Stimulated activated naive B cell treated with anti-CD40 and anti-IgM and Interleukin-4, amounts not matched to agents 10 μg/mL and 1 μg/mL and 100 μg/mL, for 72 hours (primary cell): ENCODE results near the gene AQP3.
"Not testable (repeated sequence)": the region's sequence is repeated elsewhere in the genome, so short reads cannot be mapped to it uniquely, and the experiment has no call there.

Experiments
- ATAC-seq, 2 donors: fragments of 150-1000 bp; cut with Tn5 transposase; replicated peaks; 2 replicates each; pipeline ENCODE4 v1.10.0; 2021; ENCODE audit warnings: moderate library complexity in 1 of 2
- DNase-seq: peaks from one replicate; pipeline ENCODE4 v3.0.0; 2021
- H3K27ac Mint-ChIP-seq: one replicate; pipeline ENCODE4 v1.8.0; 2022; ENCODE audit warnings: mild to moderate bottlenecking, mixed read lengths
- H3K27me3 Mint-ChIP-seq, 2 donors: one replicate each; pipeline ENCODE4 v1.8.0; 2022; ENCODE audit warnings: mixed read lengths in 2 of 2
- H3K36me3 Mint-ChIP-seq, 2 donors: one replicate each; pipeline ENCODE4 v1.8.0; 2022; ENCODE audit warnings: mixed read lengths in 2 of 2, mild to moderate bottlenecking in 1 of 2
- H3K4me1 Mint-ChIP-seq, 2 donors: one replicate each; pipeline ENCODE4 v1.8.0; 2022; ENCODE audit warnings: mixed read lengths in 2 of 2, mild to moderate bottlenecking in 1 of 2
- H3K4me3 Mint-ChIP-seq, 2 donors: one replicate each; pipeline ENCODE4 v1.8.0; 2022; ENCODE audit warnings: mild to moderate bottlenecking in 2 of 2, mixed read lengths in 2 of 2, moderate library complexity in 1 of 2
- H3K9me3 Mint-ChIP-seq, 2 donors: one replicate each; pipeline ENCODE4 v1.8.0; 2022; ENCODE audit warnings: mixed read lengths in 2 of 2, mild to moderate bottlenecking in 1 of 2

The AQP3 gene

DNA sequence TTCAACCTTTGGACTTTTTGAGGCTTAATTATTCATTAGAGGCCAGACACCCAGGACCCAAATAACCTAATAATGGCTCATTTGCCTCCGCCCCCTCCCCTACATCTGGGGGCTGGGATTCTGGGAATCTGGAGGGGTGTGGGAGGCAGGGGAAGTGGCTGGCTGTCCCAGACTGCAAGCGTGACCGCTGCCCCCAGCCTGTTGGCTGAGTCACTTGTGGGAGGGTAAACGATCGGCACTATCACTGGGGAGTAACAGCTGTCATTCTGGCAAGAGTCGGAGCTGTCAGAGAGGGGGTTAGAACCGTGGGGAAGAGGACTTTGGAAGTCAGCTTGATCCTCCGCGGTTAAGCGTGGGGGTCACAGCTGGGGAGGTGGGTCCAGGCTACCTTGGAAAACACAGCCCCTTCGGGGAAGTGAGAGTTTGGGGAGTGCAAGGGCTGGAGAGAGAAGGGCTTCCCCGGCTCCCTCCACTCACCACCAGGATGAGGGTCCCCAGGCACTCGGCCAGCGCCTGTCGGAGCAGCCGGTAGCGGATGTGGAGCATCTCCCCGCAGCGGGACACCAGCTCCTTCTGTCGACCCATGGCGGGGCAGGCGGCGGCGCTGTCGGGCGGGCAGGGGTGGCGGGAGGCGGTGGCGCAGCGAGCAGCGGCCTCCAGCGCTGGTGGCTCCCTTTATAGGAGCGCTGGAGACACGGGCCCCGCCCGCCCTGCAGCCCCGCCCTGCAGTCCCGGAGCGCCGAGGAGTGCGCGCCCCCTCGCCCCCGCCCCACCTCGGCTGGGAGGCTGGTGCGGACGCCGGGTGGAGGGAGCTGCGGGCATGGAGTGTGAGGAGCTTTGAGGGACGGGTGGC lies at the start of gene AQP3:
Gene AQP3 (minus strand): TSS at position 648 of the 853 bp plus-strand sequence. CDS start 63 bp downstream, at position 585.
- ATAC-seq: peak; percentile 68 to 71
- Mint-ChIP-seq H3K36me3 (no peaks in the 10 kb centered on the region), H3K4me1 (peaks cover 15 to 26% of the 10 kb centered on the region in 2 donors), H3K27ac (peak within 1 kb of the TSS; percentile 77), H3K9me3 (no peaks in the 10 kb centered on the region), H3K27me3 (peaks cover 17 to 20% of the 10 kb centered on the region in 2 donors), H3K4me3 (peak within 1 kb of the TSS; percentile 84 to 87)
- no peak for DNase-seq

DNA sequence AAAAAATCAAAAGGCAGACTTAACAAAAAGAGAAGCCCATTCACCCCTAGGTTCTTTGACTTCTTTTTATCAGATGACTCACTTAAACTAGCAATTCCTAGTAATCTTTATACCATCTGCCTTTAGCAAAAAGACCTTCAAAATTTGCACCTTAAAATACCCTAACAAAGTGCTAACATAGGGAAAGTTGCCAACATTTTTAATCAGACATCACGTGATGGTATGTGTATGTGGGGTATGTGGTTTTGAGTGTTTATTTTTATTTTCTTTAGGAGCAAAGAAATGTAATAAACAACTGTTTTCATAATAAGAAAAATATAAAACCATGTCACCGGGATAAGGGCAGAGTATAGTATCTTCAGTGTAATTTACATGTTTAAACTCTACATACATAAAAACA lies 46.4 kb upstream of the AQP3 start:
- H3K27ac Mint-ChIP-seq, H3K4me1 Mint-ChIP-seq, H3K36me3 Mint-ChIP-seq, DNase-seq, H3K9me3 Mint-ChIP-seq, H3K4me3 Mint-ChIP-seq, ATAC-seq: not testable (repeated sequence)
- peaks cover 11 to 20% of the 10 kb centered on the region in 2 donors for H3K27me3 Mint-ChIP-seq

GRCh38 chr9:33489066-33489465 lies 41.7 kb upstream of the AQP3 start:
- DNase-seq (no peak), ATAC-seq (no peak)
- no peaks in the 10 kb centered on the region for H3K4me1 Mint-ChIP-seq

DNA sequence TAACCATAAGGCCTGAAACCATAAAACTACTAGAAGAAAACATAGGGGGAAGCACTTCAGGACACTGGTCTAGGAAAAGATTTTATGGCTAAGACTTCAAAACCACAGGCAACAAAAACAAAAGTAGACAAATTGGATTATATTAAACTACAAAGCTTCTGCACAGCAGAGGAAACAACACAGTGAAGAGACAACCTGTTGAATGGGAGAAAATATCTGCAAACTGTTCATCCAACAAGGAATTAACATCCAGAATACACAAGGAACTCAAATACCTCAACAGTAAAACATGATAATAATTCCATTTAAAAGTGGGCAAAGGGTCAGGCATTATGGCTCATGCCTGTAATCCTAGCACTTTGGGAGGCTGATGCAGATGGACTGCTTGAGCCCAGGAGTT lies 37.9 kb upstream of the AQP3 start:
- H3K4me1 Mint-ChIP-seq, H3K4me3 Mint-ChIP-seq, DNase-seq, H3K9me3 Mint-ChIP-seq, H3K36me3 Mint-ChIP-seq, ATAC-seq, H3K27ac Mint-ChIP-seq: not testable (repeated sequence)
- H3K27me3 Mint-ChIP-seq: peaks cover 0 to 13% of the 10 kb centered on the region in 2 donors

More at GRCh38 chr9:33489066-33489465, 41.7 kb upstream of the AQP3 start:
- H3K36me3 Mint-ChIP-seq: no peaks in the 10 kb centered on the region
- H3K9me3 Mint-ChIP-seq: no peaks in the 10 kb centered on the region
- no peak overlapping the region for H3K27ac Mint-ChIP-seq
- H3K27me3 Mint-ChIP-seq: peaks cover 11 to 23% of the 10 kb centered on the region in 2 donors
- no peak overlapping the region for H3K4me3 Mint-ChIP-seq

DNA sequence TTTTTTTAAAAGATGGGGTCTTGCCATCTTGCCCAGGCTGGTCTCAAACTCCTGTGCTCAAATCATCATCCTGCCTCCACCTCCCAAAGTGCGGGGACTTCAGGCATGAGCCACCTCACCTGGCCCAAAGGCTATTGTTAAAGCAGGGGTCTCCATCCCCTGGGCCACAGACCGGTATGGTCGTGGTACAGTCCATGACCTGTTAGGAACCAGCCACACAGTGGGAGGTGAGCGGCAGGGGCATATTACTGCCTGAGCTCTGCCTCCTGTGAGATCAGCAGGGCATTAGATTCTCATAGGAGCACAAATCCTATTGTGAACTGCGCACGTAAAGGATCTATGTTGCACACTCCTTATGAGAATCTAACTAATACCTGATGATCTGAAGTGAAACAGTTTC lies 33.6 kb upstream of the AQP3 start:
- Mint-ChIP-seq H3K4me1 (no peaks in the 10 kb centered on the region), H3K27me3 (no peaks in the 10 kb centered on the region), H3K4me3 (no peak overlapping the region), H3K27ac (no peak overlapping the region), H3K9me3 (no peaks in the 10 kb centered on the region), H3K36me3 (no peaks in the 10 kb centered on the region)
- DNase-seq (no peak), ATAC-seq (no peak)

GRCh38 chr9:33480106-33480505 lies 32.7 kb upstream of the AQP3 start:
- Mint-ChIP-seq H3K36me3 (no peaks in the 10 kb centered on the region), H3K27me3 (no peaks in the 10 kb centered on the region), H3K4me1 (no peaks in the 10 kb centered on the region), H3K9me3 (no peaks in the 10 kb centered on the region), H3K27ac (no peak overlapping the region), H3K4me3 (no peak overlapping the region)
- DNase-seq: no peak
- ATAC-seq: no peak

DNA sequence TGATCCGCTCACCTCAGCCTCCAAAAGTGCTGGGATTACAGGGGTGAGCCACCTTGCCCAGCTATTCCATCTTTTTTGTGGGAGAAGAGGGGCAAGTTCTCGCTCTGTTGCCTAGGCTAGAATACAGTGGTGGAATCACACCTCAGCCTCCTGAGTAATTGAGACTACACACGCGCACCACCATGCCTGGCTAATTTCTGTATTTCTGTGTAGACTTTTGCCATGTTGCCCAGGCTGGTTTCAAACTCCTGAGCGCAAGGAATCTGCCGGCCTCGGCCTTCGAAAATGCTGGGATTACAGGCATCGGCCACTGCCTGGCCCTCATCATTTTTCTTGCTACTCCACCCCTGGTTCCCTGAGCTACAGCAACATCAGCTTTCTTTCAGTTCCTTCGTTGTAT lies 29.1 kb upstream of the AQP3 start:
- H3K4me3 Mint-ChIP-seq: no peak overlapping the region
- ATAC-seq: no peak

DNA sequence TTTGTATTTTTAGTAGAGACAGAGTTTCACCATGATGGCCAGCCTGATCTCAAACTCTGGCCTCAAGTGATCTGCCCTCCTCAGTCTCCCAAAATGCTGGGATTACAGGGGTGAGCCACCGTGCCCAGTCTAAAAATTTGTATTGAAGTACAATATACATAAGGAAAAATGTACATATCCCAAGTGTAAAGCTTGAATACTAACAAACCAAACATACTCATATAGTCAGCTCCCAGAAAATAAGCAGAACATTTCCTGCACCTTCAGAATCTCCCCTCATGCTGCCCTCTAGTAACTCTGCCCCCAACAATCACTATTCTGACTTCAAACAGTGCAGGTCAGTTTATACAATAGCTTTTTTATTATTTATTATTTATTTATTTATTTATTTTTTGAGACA lies 28.0 kb upstream of the AQP3 start:
- Mint-ChIP-seq H3K9me3 (no peaks in the 10 kb centered on the region), H3K4me3 (no peak overlapping the region), H3K27me3 (no peaks in the 10 kb centered on the region), H3K4me1 (peaks cover 12 to 18% of the 10 kb centered on the region in 2 donors), H3K36me3 (peaks cover 7 to 16% of the 10 kb centered on the region in 2 donors), H3K27ac (no peak overlapping the region)
- ATAC-seq (no peak), DNase-seq (no peak)

More for the DNA sequence above, 29.1 kb upstream of the AQP3 start:
- Mint-ChIP-seq H3K4me1 (peaks cover 8 to 13% of the 10 kb centered on the region in 2 donors), H3K36me3 (peaks cover 4 to 10% of the 10 kb centered on the region in 2 donors), H3K9me3 (no peaks in the 10 kb centered on the region), H3K27me3 (no peaks in the 10 kb centered on the region), H3K27ac (no peak overlapping the region)
- no peak for DNase-seq

GRCh38 chr9:33473643-33474352 lies 26.4 kb upstream of the AQP3 start, which contains the start of gene NOL6:
Gene NOL6 (minus strand): TSS chr9:33473924. CDS start chr9:33473842, 82 bp downstream.
- peaks cover 19 to 32% of the 10 kb centered on the region in 2 donors for H3K36me3 Mint-ChIP-seq
- H3K9me3 Mint-ChIP-seq: no peaks in the 10 kb centered on the region
- peak; percentile 99 to 100 for ATAC-seq
- H3K27me3 Mint-ChIP-seq: no peaks in the 10 kb centered on the region
- peaks cover 12 to 18% of the 10 kb centered on the region in 2 donors for H3K4me1 Mint-ChIP-seq
- peak within 1 kb of the TSS; percentile 83 to 95 for H3K4me3 Mint-ChIP-seq
- peak within 1 kb of the TSS; percentile 92 for H3K27ac Mint-ChIP-seq
- peak; percentile 97 for DNase-seq

DNA sequence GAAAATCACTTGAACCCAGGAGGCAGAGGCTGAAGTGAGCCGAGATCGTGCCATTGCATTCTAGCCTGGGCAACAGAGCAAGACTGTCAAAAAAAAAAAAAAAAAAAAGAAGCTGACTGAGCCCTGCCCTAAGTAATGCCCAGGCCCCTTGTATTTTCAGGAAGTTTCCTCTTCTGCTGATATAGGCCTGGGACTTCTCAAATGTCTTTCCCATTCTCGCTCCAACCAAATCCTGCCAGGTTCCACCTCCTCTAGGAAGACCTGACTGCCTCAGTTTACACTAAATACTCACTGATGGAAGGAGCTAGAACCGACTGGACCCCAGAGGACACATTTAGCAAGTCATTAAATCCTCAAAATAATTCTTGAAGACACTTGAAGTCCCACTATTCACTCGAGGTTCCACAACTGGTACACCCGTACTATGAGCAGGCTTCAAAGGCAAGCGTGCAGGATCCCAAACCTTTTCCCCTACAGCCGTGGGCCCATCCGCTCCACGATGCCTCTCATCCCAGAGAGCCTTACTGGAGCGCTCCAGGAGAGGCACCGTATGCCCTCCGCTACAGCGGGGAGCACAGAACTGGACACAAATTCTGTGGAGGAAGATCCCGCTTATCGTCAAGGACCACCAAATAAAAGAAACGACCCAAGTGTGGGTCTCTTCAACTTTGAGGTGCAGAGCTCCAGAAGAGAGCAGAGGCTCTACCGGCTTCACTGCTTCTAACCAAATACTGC lies 25.7 kb upstream of the AQP3 start:
- Mint-ChIP-seq H3K4me3 (peak overlapping the region; percentile 83 to 95), H3K27ac (peak overlapping the region; percentile 92), H3K36me3 (peaks cover 22 to 39% of the 10 kb centered on the region in 2 donors), H3K9me3 (no peaks in the 10 kb centered on the region), H3K27me3 (no peaks in the 10 kb centered on the region), H3K4me1 (peaks cover 13 to 18% of the 10 kb centered on the region in 2 donors)
- ATAC-seq: no peak
- DNase-seq: no peak

DNA sequence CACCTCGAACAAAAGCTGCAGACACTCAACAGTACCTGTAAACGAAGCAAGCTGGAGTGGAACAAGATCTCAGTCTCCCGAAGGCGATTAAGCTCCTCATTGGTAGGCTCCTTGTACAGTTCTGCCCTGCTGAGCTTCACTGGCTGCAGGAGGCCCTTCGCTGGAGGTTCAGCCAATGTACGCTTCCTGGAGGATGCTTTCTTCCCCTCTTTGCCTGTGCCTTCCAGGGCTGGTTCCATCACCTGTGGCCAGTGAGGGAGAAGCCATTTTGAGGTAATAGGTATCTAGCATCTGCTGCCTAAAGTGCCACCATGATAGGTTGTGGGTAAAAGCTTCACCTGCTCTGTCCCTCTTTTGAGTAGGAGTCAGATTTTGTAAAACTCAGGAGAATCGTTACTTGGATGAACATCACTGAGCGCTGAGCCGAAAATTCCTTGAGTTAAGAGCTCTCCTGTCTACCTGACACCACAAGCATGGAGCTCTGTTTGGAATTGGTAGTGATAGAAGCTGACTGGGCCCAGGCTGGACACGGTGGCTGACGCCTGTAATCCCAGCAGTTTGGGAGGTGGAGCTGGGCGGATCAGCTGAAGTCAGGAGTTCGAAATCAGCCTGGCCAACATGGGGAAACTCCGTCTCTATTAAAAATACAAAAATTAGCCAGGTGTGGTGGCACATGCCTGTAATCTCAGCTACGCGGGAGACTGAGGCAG lies 24.9 kb upstream of the AQP3 start:
- no peak for ATAC-seq
- DNase-seq: no peak
- peaks cover 30 to 46% of the 10 kb centered on the region in 2 donors for H3K36me3 Mint-ChIP-seq
- peak overlapping the region; percentile 83 to 95 for H3K4me3 Mint-ChIP-seq
- no peaks in the 10 kb centered on the region for H3K27me3 Mint-ChIP-seq
- no peaks in the 10 kb centered on the region for H3K9me3 Mint-ChIP-seq
- peak overlapping the region; percentile 31 for H3K27ac Mint-ChIP-seq
- peaks cover 14 to 18% of the 10 kb centered on the region in 2 donors for H3K4me1 Mint-ChIP-seq

DNA sequence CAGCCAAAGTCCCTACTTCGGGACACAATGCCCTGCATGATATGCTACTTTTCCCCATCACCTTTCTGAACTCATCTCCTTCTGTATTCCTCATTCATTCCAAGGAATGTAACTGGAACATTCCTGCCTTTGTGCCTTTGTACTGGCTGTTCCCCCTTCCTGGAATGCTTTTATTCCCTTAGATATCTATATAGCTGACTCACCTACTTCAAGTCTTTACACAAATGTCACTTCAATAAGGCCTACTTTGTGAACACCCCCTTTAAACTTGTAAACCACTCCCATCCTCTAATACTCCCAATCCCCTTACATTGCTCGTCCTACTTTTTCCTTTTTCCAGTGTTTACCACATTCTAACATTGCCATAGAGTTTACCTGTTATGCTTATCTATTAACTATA lies 24.0 kb upstream of the AQP3 start:
- H3K27ac Mint-ChIP-seq: no peak overlapping the region
- no peaks in the 10 kb centered on the region for H3K27me3 Mint-ChIP-seq
- DNase-seq: no peak
- peaks cover 34 to 48% of the 10 kb centered on the region in 2 donors for H3K36me3 Mint-ChIP-seq
- H3K9me3 Mint-ChIP-seq: no peaks in the 10 kb centered on the region
- H3K4me1 Mint-ChIP-seq: peaks cover 14 to 18% of the 10 kb centered on the region in 2 donors
- no peak overlapping the region for H3K4me3 Mint-ChIP-seq
- ATAC-seq: no peak

GRCh38 chr9:33469891-33470290 lies 22.5 kb upstream of the AQP3 start:
- Mint-ChIP-seq H3K4me3 (no peak overlapping the region), H3K9me3 (no peaks in the 10 kb centered on the region), H3K27me3 (no peaks in the 10 kb centered on the region), H3K27ac (no peak overlapping the region), H3K4me1 (peaks cover 14 to 18% of the 10 kb centered on the region in 2 donors), H3K36me3 (peaks cover 39 to 56% of the 10 kb centered on the region in 2 donors)
- ATAC-seq: no peak
- DNase-seq: no peak
